Activated CD8-positive, alpha-beta memory T cell treated with anti-CD3 and anti-CD28 coated beads, Interleukin-2, amount 50 U/mL, for 24 hours (primary cell): Measurements from ENCODE around the gene UGGT2.
"Not testable (repeated sequence)": the region's sequence is repeated elsewhere in the genome, so short reads cannot be mapped to it uniquely, and the experiment has no call there.

Source experiments
- DNase-seq: peaks from one replicate; pipeline ENCODE4 v3.0.0-alpha.2; 2020; ENCODE audit errors: extremely low read depth

UGGT2 gene

GRCh38 chr13:96053003-96053703 is at the start of gene UGGT2:
Gene UGGT2 (minus strand): TSS chr13:96053401. CDS start chr13:96053312, 89 bp downstream.
- no peak for DNase-seq

- DNase-seq, result no peak
Measured at GRCh38 chr13:96100457-96101220, 47.4 kb upstream of the UGGT2 start.

- DNase-seq, result no peak
Measured at GRCh38 chr13:96093296-96094006, 40.2 kb upstream of the UGGT2 start.

GRCh38 chr13:96091164-96092117 is 38.2 kb upstream of the UGGT2 start:
- no peak for DNase-seq

- no peak for DNase-seq
Measured at GRCh38 chr13:96090240-96091101, 37.3 kb upstream of the UGGT2 start.

- DNase-seq, result no peak
Measured at GRCh38 chr13:96089749-96090239, 36.6 kb upstream of the UGGT2 start, which contains the start of gene HS6ST3. Gene HS6ST3 (plus strand): TSS chr13:96090107.

GRCh38 chr13:96089139-96089538 is 35.9 kb upstream of the UGGT2 start:
- DNase-seq, result no peak

- no peak for DNase-seq
Measured at GRCh38 chr13:96086736-96087135, 33.5 kb upstream of the UGGT2 start.

- no peak for DNase-seq
Measured at GRCh38 chr13:96082640-96083039, 29.4 kb upstream of the UGGT2 start.

- DNase-seq, result no peak
Measured at GRCh38 chr13:96081888-96082287, 28.7 kb upstream of the UGGT2 start.

- DNase-seq, result no peak
Measured at GRCh38 chr13:96080676-96081075, 27.5 kb upstream of the UGGT2 start.

- no peak for DNase-seq
Measured at GRCh38 chr13:96075953-96076543, 22.8 kb upstream of the UGGT2 start.

GRCh38 chr13:96072392-96072791 is 19.2 kb upstream of the UGGT2 start:
- no peak for DNase-seq

GRCh38 chr13:96071504-96071903 is 18.3 kb upstream of the UGGT2 start:
- no peak for DNase-seq

GRCh38 chr13:96068729-96069128 is 15.5 kb upstream of the UGGT2 start:
- no peak for DNase-seq

- no peak for DNase-seq
Measured at GRCh38 chr13:96065849-96066248, 12.6 kb upstream of the UGGT2 start.

GRCh38 chr13:96052656-96053002 is 572 bp downstream of the UGGT2 start:
- no peak for DNase-seq

- DNase-seq, result not testable (repeated sequence)
Measured at GRCh38 chr13:96051946-96052345, 1.3 kb downstream of the UGGT2 start.

GRCh38 chr13:96051491-96051890 is 1.7 kb downstream of the UGGT2 start:
- DNase-seq, result not testable (repeated sequence)

- DNase-seq, result not testable (repeated sequence)
Measured at GRCh38 chr13:96050955-96051354, 2.2 kb downstream of the UGGT2 start.
